OCI-LY3 (cell line): ENCODE results near the gene FAM227B.
"Not testable (repeated sequence)": the region's sequence is repeated elsewhere in the genome, so short reads cannot be mapped to it uniquely, and the experiment has no call there.

ENCODE experiments used
- H2AFZ ChIP-seq: fragments of 200-600, 300-600 bp; shearing (Covaris generic); 2 replicates; pipeline ENCODE4 v1.6.0; 2014; ENCODE audit warnings: antibody characterized with exemption, low read depth, low read length
- H3K27ac ChIP-seq: fragments of 200-600, 300-600 bp; sonication (generic); 2 replicates; pipeline ENCODE4 v1.5.1; 2014; ENCODE audit warnings: mild to moderate bottlenecking, low read length, moderate library complexity, mixed read lengths
- H3K27me3 ChIP-seq: fragments of 200-600, 300-600 bp; sonication (generic); 2 replicates; pipeline ENCODE4 v1.6.1; 2014; ENCODE audit warnings: low read depth, low read length, mixed read lengths
- H3K36me3 ChIP-seq: fragments of 200-600, 300-600 bp; sonication (generic); replicated peaks from 2 replicates; pipeline ENCODE3; 2014; ENCODE audit warnings: low read depth, low read length, mixed read lengths
- H3K4me1 ChIP-seq: fragments of 300-600, 200-600 bp; sonication (generic); 2 replicates; pipeline ENCODE4 v1.6.1; 2014; ENCODE audit warnings: low read length, mixed read lengths
- H3K4me2 ChIP-seq: fragments of 200-600, 300-600 bp; sonication (generic); 2 replicates; pipeline ENCODE4 v1.6.1; 2014; ENCODE audit warnings: low read length, mixed read lengths
- H3K4me3 ChIP-seq: fragments of 300-600, 200-600 bp; sonication (generic); 2 replicates; pipeline ENCODE4 v1.5.1; 2014; ENCODE audit warnings: antibody characterized with exemption, mild to moderate bottlenecking, low read length, moderate library complexity
- H3K79me2 ChIP-seq: fragments of 300-600, 200-600 bp; shearing (Covaris generic); 2 replicates; pipeline ENCODE4 v1.6.1; 2014; ENCODE audit warnings: mild to moderate bottlenecking, low read length, mixed read lengths
- H3K9ac ChIP-seq: fragments of 300-600, 200-600 bp; shearing (Covaris generic); 2 replicates; pipeline ENCODE4 v1.6.0; 2014; ENCODE audit warnings: mild to moderate bottlenecking, low read length, moderate library complexity
- H3K9me3 ChIP-seq: fragments of 200-600, 300-600 bp; shearing (Covaris generic); 2 replicates; pipeline ENCODE4 v1.6.1; 2014; ENCODE audit warnings: low read length, mixed read lengths; ENCODE audit not compliant: insufficient read depth
- H4K20me1 ChIP-seq: fragments of 200-600, 300-600 bp; sonication (generic); 2 replicates; pipeline ENCODE4 v1.6.1; 2016; ENCODE audit warnings: low read length, mixed read lengths; ENCODE audit not compliant: insufficient read depth
- EZH2phosphoT487 ChIP-seq: fragments of 200-600 bp; shearing (Covaris generic); IDR thresholded peaks from 2 replicates; pipeline ENCODE4 v1.6.1; 2018; ENCODE audit warnings: antibody characterized with exemption, mixed run types, low read depth
- TF ChIP-seq, protein P1 (sequence below): fragments of 200-600, 300-600 bp; sonication (generic); IDR thresholded peaks from 2 replicates; pipeline ENCODE4 v1.5.1; 2014; ENCODE audit warnings: antibody characterized with exemption, low read length, low read depth

Gene FAM227B

DNA sequence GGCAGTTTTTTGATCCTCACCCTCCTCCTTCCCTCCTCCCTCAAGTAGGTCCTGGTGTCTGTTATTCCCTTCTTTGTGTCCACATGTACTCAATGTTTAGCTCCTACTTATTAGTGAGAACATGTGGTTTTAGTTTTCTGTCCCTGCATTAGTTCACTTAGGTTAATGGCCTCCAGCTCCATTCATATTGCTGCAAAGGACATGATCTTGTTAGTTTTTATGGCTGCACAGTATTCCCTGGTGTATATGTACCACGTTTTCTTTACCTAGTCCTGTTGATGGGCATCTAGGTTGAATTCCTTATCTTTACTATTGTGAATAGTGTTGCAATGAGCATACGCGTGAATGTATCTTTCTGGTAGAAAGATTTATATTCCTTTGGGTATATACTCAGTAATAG is 259.2 kb downstream of the FAM227B start:
- Histone ChIP-seq H3K27me3 (no peaks in the 10 kb centered on the region), H3K9me3 (no peaks in the 10 kb centered on the region), H3K27ac (no peak overlapping the region), H2AFZ (no peak overlapping the region), H3K4me2 (no peak overlapping the region), H3K36me3 (no peaks in the 10 kb centered on the region), H3K9ac (no peak overlapping the region), H3K79me2 (no peaks in the 10 kb centered on the region), H3K4me1 (no peaks in the 10 kb centered on the region), H4K20me1 (no peaks in the 10 kb centered on the region), H3K4me3 (no peak overlapping the region)
- TF ChIP-seq EZH2phosphoT487 = no peak
- TF ChIP-seq, protein P1, sequence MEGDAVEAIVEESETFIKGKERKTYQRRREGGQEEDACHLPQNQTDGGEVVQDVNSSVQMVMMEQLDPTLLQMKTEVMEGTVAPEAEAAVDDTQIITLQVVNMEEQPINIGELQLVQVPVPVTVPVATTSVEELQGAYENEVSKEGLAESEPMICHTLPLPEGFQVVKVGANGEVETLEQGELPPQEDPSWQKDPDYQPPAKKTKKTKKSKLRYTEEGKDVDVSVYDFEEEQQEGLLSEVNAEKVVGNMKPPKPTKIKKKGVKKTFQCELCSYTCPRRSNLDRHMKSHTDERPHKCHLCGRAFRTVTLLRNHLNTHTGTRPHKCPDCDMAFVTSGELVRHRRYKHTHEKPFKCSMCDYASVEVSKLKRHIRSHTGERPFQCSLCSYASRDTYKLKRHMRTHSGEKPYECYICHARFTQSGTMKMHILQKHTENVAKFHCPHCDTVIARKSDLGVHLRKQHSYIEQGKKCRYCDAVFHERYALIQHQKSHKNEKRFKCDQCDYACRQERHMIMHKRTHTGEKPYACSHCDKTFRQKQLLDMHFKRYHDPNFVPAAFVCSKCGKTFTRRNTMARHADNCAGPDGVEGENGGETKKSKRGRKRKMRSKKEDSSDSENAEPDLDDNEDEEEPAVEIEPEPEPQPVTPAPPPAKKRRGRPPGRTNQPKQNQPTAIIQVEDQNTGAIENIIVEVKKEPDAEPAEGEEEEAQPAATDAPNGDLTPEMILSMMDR = no peak

DNA sequence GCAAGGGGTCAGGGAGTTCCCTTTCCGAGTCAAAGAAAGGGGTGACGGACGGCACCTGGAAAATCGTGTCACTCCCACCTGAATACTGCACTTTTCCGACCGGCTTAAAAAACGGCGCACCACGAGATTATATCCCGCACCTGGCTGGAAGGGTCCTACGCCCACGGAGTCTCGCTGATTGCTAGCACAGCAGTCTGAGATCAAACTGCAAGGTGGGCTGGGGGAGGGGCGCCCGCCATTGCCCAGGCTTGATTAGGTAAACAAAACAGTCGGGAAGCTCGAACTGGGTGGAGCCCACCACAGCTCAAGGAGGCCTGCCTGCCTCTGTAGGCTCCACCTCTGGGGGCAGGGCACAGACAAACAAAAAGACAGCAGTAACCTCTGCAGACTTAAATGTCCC is 266.2 kb downstream of the FAM227B start:
- not testable (repeated sequence) for H3K9me3 ChIP-seq, H3K9ac ChIP-seq, H3K4me2 ChIP-seq, H3K79me2 ChIP-seq, H3K4me1 ChIP-seq, H3K27ac ChIP-seq, H2AFZ ChIP-seq, H3K4me3 ChIP-seq, H3K27me3 ChIP-seq, H4K20me1 ChIP-seq, H3K36me3 ChIP-seq

DNA sequence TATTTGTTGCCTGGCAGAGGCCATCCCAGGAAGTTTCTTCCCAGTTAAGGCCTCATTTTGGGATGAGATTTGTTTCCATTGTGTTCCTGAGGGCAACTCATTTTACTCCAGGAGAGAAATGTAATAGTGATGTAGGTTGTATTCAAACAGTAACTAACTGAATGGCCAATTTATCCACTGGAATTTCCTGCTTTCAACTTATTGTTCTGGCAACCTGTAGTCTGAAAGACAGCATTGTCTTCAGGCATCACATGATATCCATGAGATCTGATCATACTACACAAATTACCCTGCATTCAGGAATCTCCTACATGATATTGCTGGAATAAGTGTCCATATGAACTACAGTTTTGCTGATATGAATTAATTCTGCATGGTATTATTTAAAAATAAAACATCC is 277.1 kb downstream of the FAM227B start:
- no peak overlapping the region for H2AFZ ChIP-seq
- no peaks in the 10 kb centered on the region for H3K4me1 ChIP-seq
- H4K20me1 ChIP-seq = no peaks in the 10 kb centered on the region
- H3K79me2 ChIP-seq = no peaks in the 10 kb centered on the region
- H3K36me3 ChIP-seq = no peaks in the 10 kb centered on the region
- H3K27ac ChIP-seq = no peak overlapping the region
- H3K9me3 ChIP-seq = no peaks in the 10 kb centered on the region
- no peak overlapping the region for H3K4me3 ChIP-seq
- no peaks in the 10 kb centered on the region for H3K27me3 ChIP-seq
- TF ChIP-seq, protein P1 = no peak
- no peak for TF ChIP-seq EZH2phosphoT487
- H3K4me2 ChIP-seq = no peak overlapping the region
- H3K9ac ChIP-seq = no peak overlapping the region

DNA sequence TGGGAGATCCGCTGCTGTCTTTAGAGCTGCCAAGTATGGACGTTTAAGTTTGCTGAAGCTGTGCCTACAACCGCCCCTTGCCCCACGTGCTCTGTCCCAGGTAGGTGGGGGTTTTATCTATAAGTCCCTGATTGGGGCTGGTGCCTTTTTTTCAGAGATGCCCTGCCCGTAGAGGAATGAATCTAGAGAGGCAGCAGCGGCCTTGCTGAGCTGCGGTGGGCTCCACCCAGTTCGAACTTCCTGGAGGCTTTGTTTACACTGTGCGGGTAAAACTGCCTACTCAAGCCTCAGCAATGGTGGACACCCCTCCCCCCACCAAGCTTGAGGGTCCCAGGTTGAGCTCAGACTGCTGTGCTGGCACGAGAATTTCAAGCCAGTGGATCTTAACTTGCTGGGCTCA is 281.0 kb downstream of the FAM227B start:
- Histone ChIP-seq H3K4me3 (no peak overlapping the region), H3K4me1 (no peaks in the 10 kb centered on the region), H3K4me2 (no peak overlapping the region), H3K27ac (no peak overlapping the region), H3K9me3 (no peaks in the 10 kb centered on the region), H3K9ac (no peak overlapping the region), H3K36me3 (no peaks in the 10 kb centered on the region), H3K27me3 (no peaks in the 10 kb centered on the region), H3K79me2 (no peaks in the 10 kb centered on the region), H4K20me1 (no peaks in the 10 kb centered on the region), H2AFZ (no peak overlapping the region)
- TF ChIP-seq, protein P1 = no peak
- no peak for TF ChIP-seq EZH2phosphoT487

DNA sequence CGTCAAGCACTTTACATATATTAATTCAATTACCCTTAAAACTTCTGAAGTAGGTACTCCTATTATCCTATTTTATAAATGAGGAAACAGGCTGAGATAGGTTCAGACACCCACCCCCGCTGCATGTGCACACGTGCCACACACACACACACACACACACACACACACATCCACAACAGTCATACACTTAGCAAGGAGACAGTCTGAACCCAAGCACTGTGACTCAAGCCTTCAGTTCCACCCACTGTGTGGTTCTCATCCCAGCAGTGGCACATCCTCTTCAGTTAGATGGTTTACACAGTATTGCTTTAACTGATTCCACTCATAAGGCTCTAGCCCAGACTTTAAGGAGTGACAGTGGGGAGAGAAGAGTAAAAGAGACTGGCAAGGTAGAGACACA is 288.7 kb downstream of the FAM227B start:
- H3K27ac ChIP-seq = no peak overlapping the region
- H3K79me2 ChIP-seq = no peaks in the 10 kb centered on the region
- H3K4me2 ChIP-seq = no peak overlapping the region
- no peak overlapping the region for H3K9ac ChIP-seq
- no peak overlapping the region for H3K4me3 ChIP-seq
- no peak overlapping the region for H2AFZ ChIP-seq
- TF ChIP-seq EZH2phosphoT487 = no peak
- TF ChIP-seq, protein P1 = no peak
- no peaks in the 10 kb centered on the region for H3K36me3 ChIP-seq
- no peaks in the 10 kb centered on the region for H3K4me1 ChIP-seq
- no peaks in the 10 kb centered on the region for H3K9me3 ChIP-seq
- H3K27me3 ChIP-seq = no peaks in the 10 kb centered on the region
- H4K20me1 ChIP-seq = no peaks in the 10 kb centered on the region
